Chondrocyte (in vitro differentiated cells): ENCODE data around the gene TRIP6. TPM values are rescaled to one million over a fixed set of nuclear protein-coding genes. Genes with fewer than 3 reads are reported as not detected.

Source experiments
- DNase-seq: peaks from one replicate; pipeline ENCODE4 v3.0.0; 2021; ENCODE audit warnings: mixed read lengths, low spot score
- H3K27ac Mint-ChIP-seq: one replicate; pipeline ENCODE4 v1.8.0; 2021; ENCODE audit warnings: mild to moderate bottlenecking, moderate library complexity, mixed read lengths; ENCODE audit not compliant: unreplicated experiment
- H3K27me3 Mint-ChIP-seq: 2 replicates; pipeline ENCODE4 v1.8.0; 2021; ENCODE audit warnings: low read depth, mixed read lengths
- H3K36me3 Mint-ChIP-seq: 2 replicates; pipeline ENCODE4 v1.8.0; 2021; ENCODE audit warnings: low read depth, mixed read lengths
- H3K4me1 Mint-ChIP-seq: 2 replicates; pipeline ENCODE4 v1.8.0; 2021; ENCODE audit warnings: low read depth, mild to moderate bottlenecking, mixed read lengths
- H3K4me3 Mint-ChIP-seq: one replicate; pipeline ENCODE4 v1.8.0; 2021; ENCODE audit warnings: mild to moderate bottlenecking, moderate library complexity, mixed read lengths; ENCODE audit not compliant: unreplicated experiment
- H3K9me3 Mint-ChIP-seq: 2 replicates; pipeline ENCODE4 v1.8.0; 2021; ENCODE audit warnings: low read depth, mixed read lengths
- CTCF ChIP-seq: fragments of 200-600 bp; sonication (generic); IDR thresholded peaks from 2 replicates; pipeline ENCODE4 v1.5.0; 2021; ENCODE audit warnings: antibody characterized with exemption, mild to moderate bottlenecking, moderate library complexity
- total RNA-seq: library from RNA; stranded (reverse); gene quantifications from 3 replicates; pipeline ENCODE4 v1.2.1, GENCODE V29; 2021

Gene TRIP6
- total RNA-seq, 1 donor from 2014 or later: 104 TPM

DNA sequence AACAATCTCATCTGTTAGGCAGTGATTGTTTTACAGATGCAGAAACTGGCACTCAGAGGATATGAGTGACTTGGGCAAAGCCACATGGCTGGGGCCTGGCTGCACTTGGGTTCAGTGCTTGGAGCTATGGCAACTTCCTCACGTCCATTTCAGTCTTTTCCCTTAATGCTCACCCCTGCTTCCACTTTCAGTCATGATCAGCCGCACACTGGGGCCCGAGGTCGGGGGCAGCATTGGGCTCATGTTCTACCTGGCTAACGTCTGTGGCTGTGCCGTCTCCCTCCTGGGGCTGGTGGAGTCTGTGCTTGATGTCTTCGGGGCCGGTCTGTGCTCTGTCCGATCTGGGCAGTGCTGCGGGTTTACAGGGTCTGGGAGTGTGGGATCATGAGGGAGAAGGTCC is 11.7 kb upstream of the TRIP6 start:
- Mint-ChIP-seq H3K4me1 (peaks cover 27% of the 10 kb centered on the region), H3K36me3 (peaks cover 8% of the 10 kb centered on the region), H3K9me3 (no peaks in the 10 kb centered on the region), H3K4me3 (no peak overlapping the region), H3K27me3 (no peaks in the 10 kb centered on the region), H3K27ac (no peak overlapping the region)
- no peak for TF ChIP-seq CTCF
- no peak for DNase-seq

DNA sequence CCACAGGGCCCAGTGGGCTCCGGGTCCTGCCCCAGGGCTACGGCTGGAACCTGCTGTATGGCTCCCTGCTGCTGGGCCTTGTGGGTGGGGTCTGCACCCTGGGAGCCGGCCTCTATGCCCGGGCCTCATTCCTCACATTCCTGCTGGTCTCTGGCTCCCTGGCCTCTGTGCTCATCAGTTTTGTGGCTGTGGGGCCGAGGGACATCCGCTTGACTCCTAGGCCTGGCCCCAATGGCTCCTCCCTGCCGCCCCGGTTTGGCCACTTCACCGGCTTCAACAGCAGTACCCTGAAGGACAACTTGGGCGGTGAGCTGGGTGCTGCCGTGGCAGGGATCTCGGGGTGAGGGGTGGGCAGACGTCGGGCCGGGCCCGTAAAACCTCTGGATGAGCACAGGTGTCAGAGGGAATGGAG is 10.3 kb upstream of the TRIP6 start:
- no peak overlapping the region for H3K27ac Mint-ChIP-seq
- peaks cover 22% of the 10 kb centered on the region for H3K4me1 Mint-ChIP-seq
- peaks cover 10% of the 10 kb centered on the region for H3K36me3 Mint-ChIP-seq
- no peaks in the 10 kb centered on the region for H3K9me3 Mint-ChIP-seq
- TF ChIP-seq CTCF: no peak
- DNase-seq: no peak
- H3K27me3 Mint-ChIP-seq: no peaks in the 10 kb centered on the region
- H3K4me3 Mint-ChIP-seq: no peak overlapping the region

DNA sequence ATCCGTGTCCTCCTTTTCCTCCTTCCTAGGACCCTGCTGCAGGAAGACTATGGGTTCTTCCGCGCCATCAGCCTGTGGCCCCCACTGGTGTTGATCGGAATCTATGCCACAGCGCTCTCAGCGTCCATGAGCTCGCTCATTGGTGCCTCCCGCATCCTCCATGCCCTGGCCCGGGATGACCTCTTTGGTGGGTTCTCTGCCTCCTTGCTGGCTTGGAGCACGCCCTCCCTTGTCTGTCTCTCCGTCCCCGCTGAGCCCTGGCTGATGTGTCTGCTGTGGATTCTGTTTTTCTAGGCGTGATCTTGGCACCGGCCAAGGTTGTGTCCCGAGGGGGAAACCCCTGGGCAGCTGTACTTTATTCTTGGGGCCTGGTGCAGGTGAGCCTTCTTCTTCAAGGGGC is 7.3 kb upstream of the TRIP6 start:
- H3K4me3 Mint-ChIP-seq: no peak overlapping the region
- no peak for TF ChIP-seq CTCF
- no peaks in the 10 kb centered on the region for H3K9me3 Mint-ChIP-seq
- DNase-seq: no peak
- peaks cover 13% of the 10 kb centered on the region for H3K36me3 Mint-ChIP-seq
- H3K27ac Mint-ChIP-seq: no peak overlapping the region
- peaks cover 8% of the 10 kb centered on the region for H3K4me1 Mint-ChIP-seq
- H3K27me3 Mint-ChIP-seq: no peaks in the 10 kb centered on the region

DNA sequence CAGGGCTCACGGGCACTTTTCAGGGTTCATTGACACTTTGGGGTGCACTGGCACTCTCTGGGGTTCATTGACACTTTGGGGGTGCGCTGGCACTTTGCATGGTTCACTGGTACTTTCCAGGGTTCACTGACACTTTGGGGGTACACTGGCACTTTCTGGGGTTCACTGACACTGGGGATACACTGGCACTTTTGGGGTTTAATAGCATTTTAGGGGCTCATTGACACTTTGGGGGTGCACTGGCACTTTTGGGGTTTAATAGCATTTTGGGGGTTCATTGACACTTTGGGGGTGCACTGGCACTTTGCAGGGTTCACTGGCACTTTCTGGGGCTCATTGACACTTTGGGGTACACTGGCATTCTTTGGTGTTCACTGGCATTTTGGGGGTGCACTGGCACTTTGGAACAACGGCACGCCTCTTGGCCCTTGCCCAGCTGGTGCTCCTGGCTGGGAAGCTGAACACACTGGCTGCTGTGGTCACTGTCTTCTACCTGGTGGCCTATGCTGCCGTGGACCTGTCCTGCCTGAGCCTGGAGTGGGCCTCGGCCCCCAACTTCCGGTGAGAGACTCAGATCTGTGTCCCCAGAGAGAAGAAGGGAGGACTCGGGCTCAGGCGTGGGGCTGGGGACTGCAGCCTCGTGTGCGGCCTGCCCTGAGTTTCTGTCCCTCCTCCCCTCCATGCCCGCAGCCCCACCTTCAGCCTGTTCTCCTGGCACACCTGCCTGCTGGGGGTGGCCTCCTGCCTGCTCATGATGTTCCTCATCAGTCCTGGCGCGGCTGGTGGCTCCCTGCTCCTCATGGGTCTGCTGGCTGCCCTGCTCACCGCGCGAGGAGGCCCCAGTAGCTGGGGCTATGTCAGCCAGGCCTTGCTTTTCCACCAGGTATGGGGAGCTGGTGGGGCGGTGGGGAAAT is 6.2 kb upstream of the TRIP6 start:
- Mint-ChIP-seq H3K9me3 (no peaks in the 10 kb centered on the region), H3K27ac (no peak overlapping the region), H3K4me3 (no peak overlapping the region), H3K36me3 (peaks cover 11% of the 10 kb centered on the region), H3K4me1 (peaks cover 8% of the 10 kb centered on the region), H3K27me3 (no peaks in the 10 kb centered on the region)
- TF ChIP-seq CTCF: no peak
- DNase-seq: no peak

- no peak for DNase-seq
- Mint-ChIP-seq H3K4me3 (no peak overlapping the region), H3K4me1 (peaks cover 10% of the 10 kb centered on the region), H3K27ac (no peak overlapping the region), H3K9me3 (no peaks in the 10 kb centered on the region), H3K36me3 (peaks cover 11% of the 10 kb centered on the region), H3K27me3 (no peaks in the 10 kb centered on the region)
- no peak for TF ChIP-seq CTCF
Measured at GRCh38 chr7:100861616-100861985, 5.6 kb upstream of the TRIP6 start.
